Activated CD4-positive, alpha-beta T cell treated with anti-CD3 and anti-CD28 coated beads for 4 hours (primary cell): ENCODE data around the gene SPATA6L.

Experiments used
- DNase-seq, 2 donors: peaks; one replicate each; pipeline ENCODE4 v3.0.0-alpha.2; 2020

Gene SPATA6L

GRCh38 chr9:4581861-4582565, 84.3 kb downstream of the SPATA6L start:
- no peak for DNase-seq

- no peak for DNase-seq
Observed at GRCh38 chr9:4581035-4581760, 85.1 kb downstream of the SPATA6L start.

- DNase-seq: no peak
Observed at GRCh38 chr9:4579001-4579400, 87.3 kb downstream of the SPATA6L start.

- no peak for DNase-seq
Observed at GRCh38 chr9:4576448-4576847, 89.8 kb downstream of the SPATA6L start.

GRCh38 chr9:4575997-4576396, 90.3 kb downstream of the SPATA6L start:
- no peak for DNase-seq

- DNase-seq: no peak
Observed at GRCh38 chr9:4574657-4575243, 91.5 kb downstream of the SPATA6L start.

GRCh38 chr9:4573634-4574389, 92.5 kb downstream of the SPATA6L start:
- DNase-seq: no peak

GRCh38 chr9:4573176-4573575, 93.1 kb downstream of the SPATA6L start:
- DNase-seq: no peak

- DNase-seq: no peak
Observed at GRCh38 chr9:4572184-4572826, 94.0 kb downstream of the SPATA6L start.

- no peak for DNase-seq
Observed at GRCh38 chr9:4569101-4569500, 97.2 kb downstream of the SPATA6L start.

- DNase-seq: no peak
Observed at GRCh38 chr9:4567601-4568000, 98.7 kb downstream of the SPATA6L start.

GRCh38 chr9:4566806-4567205, 99.5 kb downstream of the SPATA6L start:
- no peak for DNase-seq

- no peak for DNase-seq
Observed at GRCh38 chr9:4563105-4563504, 103.2 kb downstream of the SPATA6L start.

GRCh38 chr9:4559261-4560182, 106.8 kb downstream of the SPATA6L start:
- no peak for DNase-seq

- DNase-seq: no peak
Observed at GRCh38 chr9:4558371-4558998, 107.8 kb downstream of the SPATA6L start.

GRCh38 chr9:4555236-4555635, 111.0 kb downstream of the SPATA6L start:
- DNase-seq: peak in 1 of 2 donors; percentile 14

- no peak for DNase-seq
Observed at GRCh38 chr9:4553951-4554381, 112.3 kb downstream of the SPATA6L start.

- DNase-seq: no peak
Observed at GRCh38 chr9:4550777-4551484, 115.3 kb downstream of the SPATA6L start.

- no peak for DNase-seq
Observed at GRCh38 chr9:4549751-4550295, 116.5 kb downstream of the SPATA6L start.
